ENCODE results near the gene GAN.

Gene GAN

DNA sequence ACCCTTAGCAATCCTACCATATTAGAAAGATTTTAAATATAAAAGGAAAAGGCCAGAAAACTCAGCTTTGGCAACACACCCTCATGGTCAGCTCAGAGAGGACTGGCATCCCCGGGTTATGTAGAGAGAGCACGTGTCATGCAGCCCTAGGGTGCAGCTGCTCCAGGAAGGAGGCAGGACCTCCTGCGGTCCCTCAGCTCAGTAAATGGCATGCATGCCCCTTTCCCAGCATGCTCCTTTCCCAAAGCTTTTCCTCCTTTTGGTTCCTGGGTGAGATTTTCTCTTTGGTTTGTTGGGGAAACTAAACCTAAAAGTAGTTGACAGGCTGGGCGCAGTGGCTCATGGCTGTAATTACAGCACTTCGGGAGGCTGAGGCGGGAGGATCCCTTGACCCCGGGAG is 3.9 kb downstream of the GAN start:
- Histone ChIP-seq H3K79me2 (ENCODE audit: low read length) (peaks cover 70% of the 10 kb centered on the region), H2AFZ (ENCODE audit: low read depth, low read length) (no peak overlapping the region), H3K27ac (ENCODE audit: low read length) (no peak overlapping the region), H3K9ac (ENCODE audit: low read length) (no peak overlapping the region), H3K27me3 (ENCODE audit: low read depth, low read length) (no peaks in the 10 kb centered on the region), H3K4me1 (ENCODE audit: low read length) (peaks cover 9% of the 10 kb centered on the region), H3K4me3 (ENCODE audit: low read length) (no peak overlapping the region), H3K9me3 (ENCODE audit: insufficient read depth, low read length) (no peaks in the 10 kb centered on the region), H3K36me3 (replicated peaks; ENCODE audit: low read depth, low read length) (no peaks in the 10 kb centered on the region), H3K4me2 (ENCODE audit: low read length) (no peak overlapping the region), H4K20me1 (ENCODE audit: insufficient read depth, low read length) (peaks cover 21% of the 10 kb centered on the region; the same call in 1 of the 2 replicates)
- TF ChIP-seq, protein P1, sequence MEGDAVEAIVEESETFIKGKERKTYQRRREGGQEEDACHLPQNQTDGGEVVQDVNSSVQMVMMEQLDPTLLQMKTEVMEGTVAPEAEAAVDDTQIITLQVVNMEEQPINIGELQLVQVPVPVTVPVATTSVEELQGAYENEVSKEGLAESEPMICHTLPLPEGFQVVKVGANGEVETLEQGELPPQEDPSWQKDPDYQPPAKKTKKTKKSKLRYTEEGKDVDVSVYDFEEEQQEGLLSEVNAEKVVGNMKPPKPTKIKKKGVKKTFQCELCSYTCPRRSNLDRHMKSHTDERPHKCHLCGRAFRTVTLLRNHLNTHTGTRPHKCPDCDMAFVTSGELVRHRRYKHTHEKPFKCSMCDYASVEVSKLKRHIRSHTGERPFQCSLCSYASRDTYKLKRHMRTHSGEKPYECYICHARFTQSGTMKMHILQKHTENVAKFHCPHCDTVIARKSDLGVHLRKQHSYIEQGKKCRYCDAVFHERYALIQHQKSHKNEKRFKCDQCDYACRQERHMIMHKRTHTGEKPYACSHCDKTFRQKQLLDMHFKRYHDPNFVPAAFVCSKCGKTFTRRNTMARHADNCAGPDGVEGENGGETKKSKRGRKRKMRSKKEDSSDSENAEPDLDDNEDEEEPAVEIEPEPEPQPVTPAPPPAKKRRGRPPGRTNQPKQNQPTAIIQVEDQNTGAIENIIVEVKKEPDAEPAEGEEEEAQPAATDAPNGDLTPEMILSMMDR (IDR thresholded peaks at IDR 0.05; ENCODE audit: low read depth, low read length), result no peak
- no peak for TF ChIP-seq EZH2phosphoT487 (IDR thresholded peaks at IDR 0.05; ENCODE audit: low read depth)

DNA sequence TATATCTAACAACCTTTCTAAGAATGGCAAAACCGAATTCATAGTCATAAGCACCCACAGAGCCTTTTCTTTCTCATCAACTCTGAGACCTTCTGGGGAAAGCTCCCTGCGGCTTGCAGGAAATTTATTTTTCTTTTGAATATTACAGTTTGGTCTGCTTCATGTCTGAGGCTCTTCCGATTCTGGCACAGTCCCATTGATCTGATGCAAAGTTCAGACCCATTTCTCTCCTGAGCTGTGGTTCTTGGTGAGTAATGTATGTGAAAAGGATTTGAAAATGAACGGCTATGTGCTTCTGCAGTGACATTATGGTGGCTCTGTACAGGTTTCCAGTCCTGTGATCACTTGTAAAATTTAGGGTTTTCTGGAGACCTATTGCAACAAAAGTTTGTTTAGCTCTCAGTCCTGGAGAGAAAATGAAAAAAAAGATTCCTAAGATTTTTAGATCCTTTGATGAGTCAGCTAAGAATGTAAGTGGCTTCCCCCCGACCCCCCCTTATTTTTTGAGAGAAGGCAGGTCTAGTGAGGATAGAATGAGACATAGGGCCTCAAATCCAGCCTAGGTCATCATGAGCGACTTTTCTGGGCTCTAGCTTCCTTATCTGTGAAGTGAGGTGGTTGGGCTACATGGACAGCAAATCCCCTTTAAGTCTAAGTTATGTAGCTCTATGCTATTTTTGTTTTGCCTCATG is 4.6 kb downstream of the GAN start:
- Histone ChIP-seq H3K27ac (ENCODE audit: low read length) (no peak overlapping the region), H4K20me1 (ENCODE audit: insufficient read depth, low read length) (peaks cover 21% of the 10 kb centered on the region; the same call in 1 of the 2 replicates), H3K27me3 (ENCODE audit: low read depth, low read length) (no peaks in the 10 kb centered on the region), H3K4me2 (ENCODE audit: low read length) (no peak overlapping the region), H3K79me2 (ENCODE audit: low read length) (peaks cover 67% of the 10 kb centered on the region), H3K36me3 (replicated peaks; ENCODE audit: low read depth, low read length) (no peaks in the 10 kb centered on the region), H3K4me3 (ENCODE audit: low read length) (no peak overlapping the region), H2AFZ (ENCODE audit: low read depth, low read length) (no peak overlapping the region), H3K9me3 (ENCODE audit: insufficient read depth, low read length) (no peaks in the 10 kb centered on the region), H3K9ac (ENCODE audit: low read length) (no peak overlapping the region), H3K4me1 (ENCODE audit: low read length) (peaks cover 5% of the 10 kb centered on the region)
- no peak for TF ChIP-seq EZH2phosphoT487 (IDR thresholded peaks at IDR 0.05; ENCODE audit: low read depth)

DNA sequence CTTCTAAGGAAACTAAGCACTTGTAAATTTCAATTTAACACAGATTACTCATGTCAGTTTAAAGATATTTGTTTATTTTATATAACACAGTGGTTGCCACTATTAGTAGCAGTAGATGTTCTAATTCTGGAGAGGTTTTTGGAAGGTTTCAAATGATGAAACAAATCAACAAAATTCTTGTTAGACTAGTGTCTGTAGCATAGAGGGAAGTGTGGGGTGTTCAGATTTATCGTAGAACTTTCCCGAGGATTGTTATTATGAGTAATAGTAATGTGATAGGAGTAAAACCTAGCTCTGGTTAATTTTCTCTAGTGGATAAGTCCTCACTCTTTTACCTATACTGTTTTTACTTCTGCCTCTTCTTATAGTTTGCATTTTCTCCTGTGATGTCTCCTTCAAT is 6.3 kb downstream of the GAN start:
- H3K9ac ChIP-seq (ENCODE audit: low read length), result no peak overlapping the region
- H3K9me3 ChIP-seq (ENCODE audit: insufficient read depth, low read length), result no peaks in the 10 kb centered on the region
- peaks cover 2% of the 10 kb centered on the region for H3K4me1 ChIP-seq (ENCODE audit: low read length)
- H3K27ac ChIP-seq (ENCODE audit: low read length), result no peak overlapping the region
- peaks cover 62% of the 10 kb centered on the region for H3K79me2 ChIP-seq (ENCODE audit: low read length)
- peaks cover 4% of the 10 kb centered on the region for H3K36me3 ChIP-seq (replicated peaks; ENCODE audit: low read depth, low read length)
- no peak overlapping the region for H2AFZ ChIP-seq (ENCODE audit: low read depth, low read length)
- no peaks in the 10 kb centered on the region for H3K27me3 ChIP-seq (ENCODE audit: low read depth, low read length)
- peaks cover 26% of the 10 kb centered on the region; the same call in 1 of the 2 replicates for H4K20me1 ChIP-seq (ENCODE audit: insufficient read depth, low read length)
- H3K4me2 ChIP-seq (ENCODE audit: low read length), result no peak overlapping the region
- no peak overlapping the region for H3K4me3 ChIP-seq (ENCODE audit: low read length)
- TF ChIP-seq EZH2phosphoT487 (IDR thresholded peaks at IDR 0.05; ENCODE audit: low read depth), result no peak
- TF ChIP-seq, protein P1 (IDR thresholded peaks at IDR 0.05; ENCODE audit: low read depth, low read length), result no peak

GRCh38 chr16:81321536-81321935 is 6.8 kb downstream of the GAN start:
- Histone ChIP-seq H3K4me1 (ENCODE audit: low read length) (no peaks in the 10 kb centered on the region), H3K27ac (ENCODE audit: low read length) (no peak overlapping the region), H3K36me3 (replicated peaks; ENCODE audit: low read depth, low read length) (peaks cover 4% of the 10 kb centered on the region), H3K27me3 (ENCODE audit: low read depth, low read length) (no peaks in the 10 kb centered on the region), H3K79me2 (ENCODE audit: low read length) (peaks cover 58% of the 10 kb centered on the region), H3K4me3 (ENCODE audit: low read length) (no peak overlapping the region), H3K9ac (ENCODE audit: low read length) (no peak overlapping the region), H3K4me2 (ENCODE audit: low read length) (no peak overlapping the region), H3K9me3 (ENCODE audit: insufficient read depth, low read length) (no peaks in the 10 kb centered on the region), H2AFZ (ENCODE audit: low read depth, low read length) (no peak overlapping the region), H4K20me1 (ENCODE audit: insufficient read depth, low read length) (peaks cover 25% of the 10 kb centered on the region; the same call in 1 of the 2 replicates)
- no peak for TF ChIP-seq EZH2phosphoT487 (IDR thresholded peaks at IDR 0.05; ENCODE audit: low read depth)
- TF ChIP-seq, protein P1 (IDR thresholded peaks at IDR 0.05; ENCODE audit: low read depth, low read length), result no peak

All from OCI-LY3 (cell line).